K562 (cell line): Measurements from ENCODE around the gene PTPRR. TPM values are rescaled to one million over a fixed set of nuclear protein-coding genes. Genes with fewer than 3 reads are reported as not detected.

Source experiments
- ATAC-seq: fragments of 200-7000 bp; cut with Tn5 transposase; 3 replicates; pipeline ENCODE4 v1.9.1; 2020; ENCODE audit warnings: moderate library complexity
- BruUV-seq: library from RNA; stranded (reverse); fragments of 400-500 nt; replicated peaks from 2 replicates; lab custom pipeline; 2021; lab: Mats Ljungman, UMichigan
- CTCF ChIA-PET: fragments of 300-600 bp; formaldehyde crosslinking; extraction: SDS; loops from one replicate; lab custom pipeline; 2021; ENCODE audit warnings: low intra/inter-chr PET ratio; lab: Yijun Ruan, JAX
- POLR2A ChIA-PET: fragments of 300-600, 350-650 bp; sonication (Branson Sonifier 250); formaldehyde crosslinking; extraction: SDS; loops from one replicate; lab custom pipeline; 2021; ENCODE audit warnings: antibody characterized with exemption, inconsistent platforms; lab: Yijun Ruan, JAX
- DNase-seq, 4 experiments: peaks; one replicate each; pipeline versions ENCODE4 v3.0.0 to v3.0.0-alpha.2; 2011 to 2018; ENCODE audit warnings: low spot score in 3 of 4, mixed read lengths in 3 of 4; ENCODE audit errors: extremely low read depth in 1 of 4
- FAIRE-seq: peaks from 2 replicates; lab custom pipeline; 2011; peaks lifted over from hg19 to GRCh38; lab: Jason Lieb, UNC
- H2AFZ ChIP-seq: 2 replicates; pipeline ENCODE4 v1.6.0; 2011; ENCODE audit warnings: low read depth, low read length, control low read depth, inconsistent platforms
- H3K27ac ChIP-seq: fragments of 200-600 bp; 3 replicates; pipeline ENCODE4 v1.8.0; 2011; ENCODE audit warnings: low read depth, mild to moderate bottlenecking, control low read depth, inconsistent platforms, low read length, moderate library complexity, mixed read lengths; ENCODE audit errors: extremely low read depth
- H3K27me3 ChIP-seq, 2 experiments: fragments of 300-600 bp in 1 of 2; 2 replicates in 1 of 2; 3 replicates in 1 of 2; pipeline versions ENCODE4 v1.6.0 to v1.8.0; 2011; ENCODE audit warnings: inconsistent platforms in 2 of 2, low read length in 2 of 2, mild to moderate bottlenecking in 1 of 2, mixed read lengths in 1 of 2, moderate library complexity in 1 of 2; ENCODE audit not compliant: control insufficient read depth in 2 of 2, insufficient read depth in 2 of 2
- H3K36me3 ChIP-seq: fragments of 300-600 bp; 3 replicates; pipeline ENCODE4 v1.8.0; 2011; ENCODE audit warnings: mild to moderate bottlenecking, low read length, inconsistent platforms; ENCODE audit not compliant: control insufficient read depth, insufficient read depth
- H3K4me1 ChIP-seq, 2 experiments: fragments of 200-600 bp in 1 of 2; replicated peaks in 1 of 2; 2 replicates in 1 of 2; 3 replicates in 1 of 2; pipeline versions ENCODE4 v1.5.1 to v1.8.0; 2011; ENCODE audit warnings: inconsistent platforms in 2 of 2, low read length in 2 of 2, mild to moderate bottlenecking in 1 of 2, mixed read lengths in 1 of 2, moderate library complexity in 1 of 2; ENCODE audit not compliant: control insufficient read depth in 2 of 2, insufficient read depth in 2 of 2
- H3K4me2 ChIP-seq: 2 replicates; pipeline ENCODE4 v1.6.1; 2011; ENCODE audit warnings: low read length, control low read depth, inconsistent platforms, mixed read lengths; ENCODE audit not compliant: insufficient read depth
- H3K4me3 ChIP-seq: fragments of 200-600 bp; sonication (generic), shearing (Covaris generic); 2 replicates; pipeline ENCODE4 v1.5.1; 2016; ENCODE audit warnings: control low read depth, inconsistent platforms
- H3K79me2 ChIP-seq: fragments of 200-600 bp; 3 replicates; pipeline ENCODE4 v1.8.0; 2011; ENCODE audit warnings: low read length, inconsistent platforms; ENCODE audit not compliant: control insufficient read depth, insufficient read depth
- H3K9ac ChIP-seq, 2 experiments: 2 replicates each; pipeline versions ENCODE4 v1.6.0 to v1.6.1; 2011; ENCODE audit warnings: low read depth in 2 of 2, low read length in 2 of 2, control low read depth in 1 of 2, inconsistent platforms in 1 of 2, mild to moderate bottlenecking in 1 of 2, mixed read lengths in 1 of 2; ENCODE audit not compliant: insufficient read depth in 1 of 2
- H3K9me1 ChIP-seq: one replicate; pipeline ENCODE4 v1.6.0; 2011; ENCODE audit warnings: inconsistent platforms, mild to moderate bottlenecking, low read length, moderate library complexity; ENCODE audit not compliant: control insufficient read depth, insufficient read depth
- H3K9me3 ChIP-seq: replicated peaks from 2 replicates; pipeline ENCODE4 v1.5.1; 2011; ENCODE audit warnings: low read depth, low read length, inconsistent platforms; ENCODE audit not compliant: control insufficient read depth, insufficient read depth
- H4K20me1 ChIP-seq: replicated peaks from 2 replicates; pipeline ENCODE4 v1.6.1; 2011; ENCODE audit warnings: low read length, inconsistent platforms, mixed read lengths; ENCODE audit not compliant: control insufficient read depth, insufficient read depth
- DMBX1 ChIP-seq: fragments of 250-450 bp; sonication (Bioruptor Pico); IDR thresholded peaks from 2 replicates; pipeline ENCODE4 v1.8.0; 2022; ENCODE audit warnings: inconsistent platforms, mild to moderate bottlenecking, moderate library complexity, borderline replicate concordance
- EP300 ChIP-seq: IDR thresholded peaks from 2 replicates; pipeline ENCODE4 v1.6.1; 2012; ENCODE audit warnings: low read length, improper control_type of control experiment
- FIP1L1 ChIP-seq: fragments of 200-400 bp; formaldehyde crosslinking; IDR thresholded peaks from 2 replicates; pipeline ENCODE4 v1.6.1; 2018; ENCODE audit warnings: mild to moderate bottlenecking, low read depth, low read length; ENCODE audit not compliant: poor library complexity, severe bottlenecking
- HDAC1 ChIP-seq, 2 experiments: fragments of 450-650 bp; IDR thresholded peaks; 2 replicates each; pipeline ENCODE4 v1.6.1; 2016 to 2017; ENCODE audit warnings: inconsistent platforms in 1 of 2, mild to moderate bottlenecking in 1 of 2, moderate library complexity in 1 of 2
- L3MBTL2 ChIP-seq: fragments of 450-650 bp; IDR thresholded peaks from 2 replicates; pipeline ENCODE4 v1.6.1; 2016; ENCODE audit warnings: mild to moderate bottlenecking, moderate library complexity
- NR2C2 ChIP-seq, 2 experiments: fragments of 200-800 bp in 1 of 2; sonication (Bioruptor generic) in 1 of 2; sonication (generic) in 1 of 2; formaldehyde crosslinking in 1 of 2; IDR thresholded peaks; 2 replicates each; pipeline versions ENCODE4 v1.6.1 to v1.8.0; 2016 to 2022; ENCODE audit warnings: mild to moderate bottlenecking in 1 of 2, missing compliant biosample characterization in 1 of 2, missing genetic modification characterization in 1 of 2, missing genetic modification reagents in 1 of 2
- SAP30 ChIP-seq: fragments of 200-600 bp; sonication (generic); IDR thresholded peaks from 2 replicates; pipeline ENCODE4 v1.6.1; 2012; ENCODE audit warnings: borderline replicate concordance, low read depth, mild to moderate bottlenecking, moderate library complexity, low read length, control low read depth, inconsistent platforms; ENCODE audit not compliant: insufficient read depth, poor library complexity, severe bottlenecking
- TEAD4 ChIP-seq, 2 experiments: sonication (generic) in 1 of 2; formaldehyde crosslinking in 1 of 2; IDR thresholded peaks; 2 replicates each; pipeline versions ENCODE4 v1.6.1 to v1.8.0; 2012 to 2022; ENCODE audit warnings: borderline replicate concordance in 1 of 2, inconsistent platforms in 1 of 2, low read length in 1 of 2, mild to moderate bottlenecking in 1 of 2, missing genetic modification reagents in 1 of 2
- ZFPM2 ChIP-seq: fragments of 250-450 bp; sonication (Bioruptor Pico); IDR thresholded peaks from 2 replicates; pipeline ENCODE4 v1.5.1; 2022; ENCODE audit warnings: mild to moderate bottlenecking
- ZNF263 ChIP-seq: sonication (generic); formaldehyde crosslinking; IDR thresholded peaks from 2 replicates; pipeline ENCODE4 v1.8.0; 2022; ENCODE audit warnings: mild to moderate bottlenecking, missing genetic modification reagents, borderline replicate concordance
- WGBS: fragments of 100-300 bp; shearing (Covaris generic); methylation state at CpG from one replicate; pipeline ENCODE4 v1.1.6; 2016; ENCODE audit warnings: low coverage, mixed read lengths; ENCODE audit not compliant: insufficient coverage; ENCODE audit errors: missing lambda C conversion rate; 5-methylcytosine and 5-hydroxymethylcytosine counted together
- in situ Hi-C: fragments of 300-500 bp; cut with MboI; formaldehyde crosslinking; loops from 4 replicates; pipeline ENCODE4 v1.15.0; 2018; ENCODE audit warnings: inconsistent platforms, mixed read lengths
- intact Hi-C: fragments of 100-400 bp; cut with micrococcal nuclease; formaldehyde crosslinking; loops from 2 replicates; pipeline ENCODE4 v1.14.2; 2022
- polyA plus RNA-seq, 8 experiments: library from polyadenylated mRNA; depleted of rRNA in 4 of 8; stranded (reverse) in 5 of 8; unstranded in 3 of 8; fragments of >200 nt; fragmentation: Nextera tagmentation in 2 of 8; fragmentation: Illumina TruSeq in 1 of 8; extraction: Ambion mirVana in 2 of 8; extraction: Trizol in 1 of 8; gene quantifications; 2 replicates each; pipeline versions ENCODE4 v1.2.1 to v1.2.3, GENCODE V29; 2011 to 2014; ENCODE audit warnings: inconsistent platforms in 1 of 8, missing spikeins in 1 of 8
- total RNA-seq, 7 experiments: library from RNA; depleted of rRNA in 6 of 7; stranded (reverse); fragments of >200 nt in 6 of 7; fragmentation: Illumina TruSeq in 2 of 7; extraction: Trizol in 2 of 7; gene quantifications; 2 replicates each; pipeline versions ENCODE4 v1.2.1 to v1.2.3, GENCODE V29; 2011 to 2021; ENCODE audit warnings: low replicate concordance in 1 of 7

Gene PTPRR
- total and polyA plus RNA-seq, 9 of the 15 experiments (the other 6 are each of a cell fraction or from before 2014, with no cell fraction given): 6.6 to 41.7 (median 12.3) TPM

DNA sequence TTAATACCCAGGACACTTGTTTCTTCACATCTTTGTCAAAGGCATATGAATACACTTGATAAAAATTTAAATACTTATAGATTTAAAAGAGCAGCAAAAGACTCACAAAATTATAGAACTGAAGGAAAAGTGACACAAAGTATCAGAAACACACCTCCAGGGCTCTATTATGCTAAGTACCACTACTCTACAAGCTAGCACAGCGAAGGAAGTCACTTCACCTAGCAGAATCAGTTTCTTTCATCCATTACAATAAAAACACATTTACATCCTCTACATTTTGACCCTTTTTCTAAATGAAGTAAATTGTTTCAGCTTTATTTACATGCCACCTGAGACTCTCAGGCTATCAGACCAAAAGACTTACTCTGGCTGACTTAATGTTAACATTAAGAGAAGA is 256.7 kb downstream of the PTPRR start:
- no peaks in the 10 kb centered on the region for H3K27me3 ChIP-seq
- FAIRE-seq (no peak), ATAC-seq (0 out of 3 replicates have a peak, but pooled peaks have one; percentile 7), DNase-seq (no peak)
- H4K20me1 ChIP-seq: no peaks in the 10 kb centered on the region
- CTCF ChIA-PET: no interaction called here
- peak overlapping the region; percentile 4; the same call in 1 of the 2 replicates for H3K4me3 ChIP-seq
- H3K4me1 ChIP-seq: peaks cover 3 to 33% of the 10 kb centered on the region in 2 experiments
- in situ Hi-C loops (no loop called here), intact Hi-C loops (loop anchor here (1.0 to 5.0 kb wide), 2 partner anchors 57 to 74 kb away; no protein-coding TSS in a partner anchor)
- no peaks in the 10 kb centered on the region for H3K9me3 ChIP-seq
- TF ChIP-seq FIP1L1 (no peak), SAP30 (no peak), NR2C2 (CRISPR knock-in tag; IDR thresholded peaks at IDR 0.05) (no peak), NR2C2 (tag; IDR thresholded peaks at IDR 0.05) (no peak), EP300 (no peak), ZFPM2 (CRISPR knock-in tag) (no peak), TEAD4 (IDR thresholded peaks at IDR 0.05; ENCODE audit: low read length) (no peak), TEAD4 (CRISPR knock-in tag; IDR thresholded peaks at IDR 0.05; ENCODE audit: borderline replicate concordance) (no peak), HDAC1 (IDR thresholded peaks at IDR 0.05) (no peak), DMBX1 (no peak), ZNF263 (CRISPR knock-in tag) (no peak), L3MBTL2 (no peak)
- peak overlapping the region; percentile 63; the same call in 2 of the 3 replicates for H3K27ac ChIP-seq
- 67% methylated on average over 1 of the region's 1 CpG for WGBS
- H3K79me2 ChIP-seq: peaks cover 7% of the 10 kb centered on the region
- H3K4me2 ChIP-seq: peak overlapping the region; percentile 58
- H2AFZ ChIP-seq: peak overlapping the region; percentile 87
- H3K36me3 ChIP-seq: no peaks in the 10 kb centered on the region
- H3K9me1 ChIP-seq: no peaks in the 10 kb centered on the region
- no TSS peak for BruUV-seq
- POLR2A ChIA-PET: interaction anchor here (0.5 to 1.1 kb wide), 3 partner anchors 17 to 195 kb away, joined by 3 read pairs; no protein-coding TSS in a partner anchor
- peak overlapping the region in 1 of 2 experiments; percentile 50; a peak in 2 of 4 replicates for H3K9ac ChIP-seq
